WTC11 (cell line): ENCODE results near the gene CTNNA3. TPM values are rescaled to one million over a fixed set of nuclear protein-coding genes. Genes with fewer than 3 reads are reported as not detected.

ENCODE experiments used
- ATAC-seq: fragments of 200-7000 bp; cut with Tn5 transposase; 2 replicates; pipeline ENCODE4 v1.10.0; 2021; ENCODE audit warnings: mild to moderate bottlenecking, moderate library complexity
- CTCF ChIA-PET: fragments of 300-600 bp; sonication (Branson Sonifier 250); formaldehyde crosslinking; loops from one replicate; lab custom pipeline; 2021; ENCODE audit warnings: antibody characterized with exemption; lab: Charles Lee
- POLR2A ChIA-PET: fragments of 350-600 bp; sonication (Branson Sonifier 250); formaldehyde crosslinking; loops from one replicate; lab custom pipeline; 2021; ENCODE audit warnings: antibody characterized with exemption; lab: Charles Lee
- DNase-seq: peaks from one replicate; pipeline ENCODE4 v3.0.0; 2021; ENCODE audit warnings: low spot score
- H3K27ac Mint-ChIP-seq: 2 replicates; pipeline ENCODE4 v1.8.0; 2021; ENCODE audit warnings: mixed read lengths
- H3K27me3 Mint-ChIP-seq: 2 replicates; pipeline ENCODE4 v1.8.0; 2021; ENCODE audit warnings: low read depth, mild to moderate bottlenecking, moderate library complexity, mixed read lengths
- H3K36me3 Mint-ChIP-seq: 2 replicates; pipeline ENCODE4 v1.8.0; 2021; ENCODE audit warnings: mixed read lengths
- H3K4me1 Mint-ChIP-seq: 2 replicates; pipeline ENCODE4 v1.8.0; 2022; ENCODE audit warnings: mixed read lengths
- H3K4me3 Mint-ChIP-seq: 2 replicates; pipeline ENCODE4 v1.8.0; 2021; ENCODE audit warnings: mild to moderate bottlenecking, moderate library complexity, mixed read lengths
- H3K9me3 Mint-ChIP-seq: 2 replicates; pipeline ENCODE4 v1.8.0; 2021; ENCODE audit warnings: mixed read lengths
- CBFB ChIP-seq: sonication (generic); formaldehyde crosslinking; IDR thresholded peaks from 2 replicates; pipeline ENCODE4 v1.8.1; 2022; ENCODE audit warnings: mild to moderate bottlenecking, low read depth, missing genetic modification reagents
- E2F5 ChIP-seq: sonication (generic); formaldehyde crosslinking; IDR thresholded peaks from 2 replicates; pipeline ENCODE4 v1.8.1; 2022; ENCODE audit warnings: mild to moderate bottlenecking, moderate library complexity, missing genetic modification reagents
- ELF4 ChIP-seq: sonication (generic); formaldehyde crosslinking; IDR thresholded peaks from 2 replicates; pipeline ENCODE4 v1.8.1; 2022; ENCODE audit warnings: low read depth, mild to moderate bottlenecking, moderate library complexity, missing genetic modification reagents
- EMX1 ChIP-seq: fragments of 250-450 bp; sonication (Bioruptor Pico); IDR thresholded peaks from 2 replicates; pipeline ENCODE4 v1.8.0; 2021; ENCODE audit warnings: mild to moderate bottlenecking
- ERG ChIP-seq: fragments of 250-450 bp; sonication (Bioruptor Pico); IDR thresholded peaks from 2 replicates; pipeline ENCODE4 v1.8.0; 2021; ENCODE audit warnings: mild to moderate bottlenecking
- FOXJ3 ChIP-seq: sonication (generic); formaldehyde crosslinking; IDR thresholded peaks from 2 replicates; pipeline ENCODE4 v1.9.0; 2021; ENCODE audit warnings: missing genetic modification reagents, mild to moderate bottlenecking, borderline replicate concordance
- GABPB1 ChIP-seq: sonication (generic); formaldehyde crosslinking; IDR thresholded peaks from 2 replicates; pipeline ENCODE4 v1.8.1; 2023; ENCODE audit warnings: mild to moderate bottlenecking, missing genetic modification reagents
- HMGA2 ChIP-seq: fragments of 250-450 bp; sonication (Bioruptor Pico); IDR thresholded peaks from 2 replicates; pipeline ENCODE4 v1.4.0; 2021; ENCODE audit warnings: mild to moderate bottlenecking, moderate library complexity
- HMGXB4 ChIP-seq: sonication (generic); formaldehyde crosslinking; IDR thresholded peaks from 2 replicates; pipeline ENCODE4 v1.8.1; 2023; ENCODE audit warnings: mild to moderate bottlenecking, moderate library complexity, missing genetic modification reagents
- IRF2 ChIP-seq: sonication (generic); formaldehyde crosslinking; IDR thresholded peaks from 2 replicates; pipeline ENCODE4 v1.8.0; 2022; ENCODE audit warnings: low read depth, missing genetic modification reagents, borderline replicate concordance
- MYBL2 ChIP-seq: sonication (generic); formaldehyde crosslinking; IDR thresholded peaks from 2 replicates; pipeline ENCODE4 v1.8.1; 2023; ENCODE audit warnings: mild to moderate bottlenecking, moderate library complexity, missing genetic modification reagents
- NFE2L1 ChIP-seq: sonication (generic); formaldehyde crosslinking; IDR thresholded peaks from 2 replicates; pipeline ENCODE4 v1.8.1; 2023; ENCODE audit warnings: missing genetic modification reagents
- OVOL2 ChIP-seq: fragments of 250-450 bp; sonication (Bioruptor Pico); IDR thresholded peaks from 2 replicates; pipeline ENCODE4 v1.9.0; 2021; ENCODE audit warnings: mild to moderate bottlenecking, borderline replicate concordance
- RORB ChIP-seq: fragments of 250-450 bp; sonication (Bioruptor Pico); IDR thresholded peaks from 2 replicates; pipeline ENCODE4 v1.9.0; 2021; ENCODE audit warnings: mild to moderate bottlenecking
- SMAD4 ChIP-seq: sonication (generic); formaldehyde crosslinking; IDR thresholded peaks from 2 replicates; pipeline ENCODE4 v1.8.0; 2022; ENCODE audit warnings: mild to moderate bottlenecking, missing genetic modification reagents
- SOX15 ChIP-seq: fragments of 250-450 bp; sonication (Bioruptor Pico); IDR thresholded peaks from 2 replicates; pipeline ENCODE4 v1.9.0; 2021; ENCODE audit warnings: mild to moderate bottlenecking
- SP1 ChIP-seq: sonication (generic); formaldehyde crosslinking; conservative IDR thresholded peaks from 2 replicates; pipeline ENCODE4 v1.8.1; 2022; ENCODE audit warnings: missing genetic modification reagents
- STAT6 ChIP-seq: sonication (generic); formaldehyde crosslinking; conservative IDR thresholded peaks from 2 replicates; pipeline ENCODE4 v1.8.1; 2023; ENCODE audit warnings: mild to moderate bottlenecking, low read depth, missing genetic modification reagents, moderate library complexity
- TEAD4 ChIP-seq: sonication (generic); formaldehyde crosslinking; IDR thresholded peaks from 2 replicates; pipeline ENCODE4 v1.8.0; 2022; ENCODE audit warnings: mild to moderate bottlenecking, missing genetic modification reagents
- USF1 ChIP-seq: sonication (generic); formaldehyde crosslinking; IDR thresholded peaks from 2 replicates; pipeline ENCODE4 v1.8.0; 2022; ENCODE audit warnings: mild to moderate bottlenecking, missing genetic modification reagents
- USF2 ChIP-seq: sonication (generic); formaldehyde crosslinking; IDR thresholded peaks from 2 replicates; pipeline ENCODE4 v1.8.1; 2023; ENCODE audit warnings: mild to moderate bottlenecking, missing genetic modification reagents, moderate library complexity
- ZNF232 ChIP-seq: sonication (generic); formaldehyde crosslinking; IDR thresholded peaks from 2 replicates; pipeline ENCODE4 v1.8.0; 2022; ENCODE audit warnings: mild to moderate bottlenecking, missing genetic modification reagents
- ZNF416 ChIP-seq: fragments of 250-450 bp; sonication (Bioruptor Pico); IDR thresholded peaks from 2 replicates; pipeline ENCODE4 v1.9.0; 2021; ENCODE audit warnings: mild to moderate bottlenecking, inconsistent platforms
- ZSCAN18 ChIP-seq: fragments of 250-450 bp; sonication (Bioruptor Pico); IDR thresholded peaks from 2 replicates; pipeline ENCODE4 v2.1.2; 2022; ENCODE audit warnings: mild to moderate bottlenecking, moderate library complexity
- total RNA-seq: library from RNA; stranded (reverse); gene quantifications from 3 replicates; pipeline ENCODE4 v1.2.3, GENCODE V29; 2021

The CTNNA3 gene
- total RNA-seq, 1 experiment from 2014 or later, result 6.1 TPM

- TF ChIP-seq HMGXB4 (CRISPR knock-in tag) (no peak), SOX15 (CRISPR knock-in tag) (no peak), IRF2 (no peak), FOXJ3 (no peak), MYBL2 (CRISPR knock-in tag) (no peak)
Observed at GRCh38 chr10:66777665-66778064, 918.3 kb downstream of the CTNNA3 start (continued).

- no peaks in the 10 kb centered on the region for H3K4me1 Mint-ChIP-seq
Observed at GRCh38 chr10:66773472-66773817, 922.5 kb downstream of the CTNNA3 start.

More at GRCh38 chr10:66773472-66773817, 922.5 kb downstream of the CTNNA3 start:
- ChIA-PET CTCF (no interaction called here), POLR2A (no interaction called here)
- Mint-ChIP-seq H3K27ac (no peak overlapping the region), H3K4me3 (no peak overlapping the region), H3K27me3 (no peaks in the 10 kb centered on the region), H3K36me3 (no peaks in the 10 kb centered on the region), H3K9me3 (no peaks in the 10 kb centered on the region)
- DNase-seq (no peak), ATAC-seq (no peak)
- TF ChIP-seq USF1 (no peak), STAT6 (CRISPR knock-in tag) (no peak), E2F5 (CRISPR knock-in tag) (no peak), USF2 (CRISPR knock-in tag) (no peak), NFE2L1 (CRISPR knock-in tag) (no peak), TEAD4 (CRISPR knock-in tag) (no peak), ELF4 (CRISPR knock-in tag) (no peak), EMX1 (CRISPR knock-in tag) (no peak), RORB (CRISPR knock-in tag) (no peak), OVOL2 (CRISPR knock-in tag) (no peak), ZNF416 (CRISPR knock-in tag) (no peak), SMAD4 (no peak), ZNF232 (no peak), CBFB (CRISPR knock-in tag) (no peak), SP1 (no peak), ERG (no peak), HMGA2 (no peak), ZSCAN18 (no peak), GABPB1 (CRISPR knock-in tag) (no peak)
